Hepatocyte (in vitro differentiated cells): ENCODE results near the gene SPOPL. TPM values are rescaled to one million over a fixed set of nuclear protein-coding genes. Genes with fewer than 3 reads are reported as not detected.

ENCODE experiments used
- DNase-seq: peaks from one replicate; pipeline ENCODE4 v3.0.0-alpha.2; 2016; ENCODE audit warnings: low spot score
- H2AFZ ChIP-seq: fragments of 200-600 bp; sonication (generic); 2 replicates; pipeline ENCODE4 v1.6.0; 2016; ENCODE audit warnings: antibody characterized with exemption, mild to moderate bottlenecking
- H3K27ac ChIP-seq: fragments of 200-600 bp; sonication (generic); 2 replicates; pipeline ENCODE4 v1.5.1; 2016; ENCODE audit warnings: mild to moderate bottlenecking
- H3K27me3 ChIP-seq: fragments of 200-600 bp; sonication (generic); 2 replicates; pipeline ENCODE4 v1.6.1; 2016
- H3K36me3 ChIP-seq: fragments of 200-600 bp; sonication (generic); replicated peaks from 2 replicates; pipeline ENCODE4 v1.5.1; 2016; ENCODE audit warnings: low read depth; ENCODE audit not compliant: insufficient read depth
- H3K4me1 ChIP-seq: fragments of 200-600 bp; sonication (generic); 2 replicates; pipeline ENCODE4 v1.5.1; 2016; ENCODE audit warnings: mild to moderate bottlenecking, moderate library complexity; ENCODE audit not compliant: insufficient read depth
- H3K4me2 ChIP-seq: fragments of 200-600 bp; sonication (generic); 2 replicates; pipeline ENCODE4 v1.6.0; 2016
- H3K4me3 ChIP-seq: fragments of 200-600 bp; sonication (generic); 2 replicates; pipeline ENCODE4 v1.5.1; 2016; ENCODE audit warnings: mild to moderate bottlenecking
- H3K79me2 ChIP-seq: fragments of 200-600 bp; sonication (generic); 2 replicates; pipeline ENCODE4 v1.6.0; 2017; ENCODE audit warnings: mild to moderate bottlenecking
- H3K9me2 ChIP-seq: fragments of 200-600 bp; sonication (generic); replicated peaks from 2 replicates; pipeline ENCODE4 v1.6.0; 2017; ENCODE audit warnings: mild to moderate bottlenecking; ENCODE audit not compliant: insufficient read depth
- H3K9me3 ChIP-seq: fragments of 200-600 bp; sonication (generic); 2 replicates; pipeline ENCODE4 v1.5.1; 2016; ENCODE audit warnings: low read depth, mild to moderate bottlenecking
- H4K20me1 ChIP-seq: fragments of 200-600 bp; sonication (generic); 2 replicates; pipeline ENCODE4 v1.6.0; 2016; ENCODE audit warnings: mild to moderate bottlenecking; ENCODE audit not compliant: insufficient read depth, poor library complexity, severe bottlenecking
- CTCF ChIP-seq: fragments of 200-600 bp; sonication (generic); IDR thresholded peaks from 2 replicates; pipeline ENCODE4 v1.5.1; 2016; ENCODE audit warnings: antibody characterized with exemption, mild to moderate bottlenecking; ENCODE audit not compliant: poor library complexity
- EZH2 ChIP-seq: fragments of 200-600 bp; sonication (generic); IDR thresholded peaks from 2 replicates; pipeline ENCODE4 v1.6.1; 2016; ENCODE audit warnings: antibody characterized with exemption, mild to moderate bottlenecking, borderline replicate concordance
- EZH2phosphoT487 ChIP-seq: fragments of 200-600 bp; sonication (generic); IDR thresholded peaks from one replicate; pipeline ENCODE4 v1.6.1; 2018; ENCODE audit warnings: antibody characterized with exemption, mild to moderate bottlenecking, low read depth, moderate library complexity; ENCODE audit not compliant: unreplicated experiment, severe bottlenecking
- WGBS: methylation state at CpG from one replicate; pipeline ENCODE4 v1.1.6; 2016; ENCODE audit warnings: low lambda C conversion rate; ENCODE audit errors: missing lambda C conversion rate; 5-methylcytosine and 5-hydroxymethylcytosine counted together
- polyA plus RNA-seq: library from polyadenylated mRNA; unstranded; fragments of >200 nt; fragmentation: Nextera tagmentation; extraction: Ambion mirVana; gene quantifications from 2 replicates; pipeline ENCODE4 v1.2.1, GENCODE V29; 2016
- total RNA-seq: library from RNA; depleted of rRNA; stranded (reverse); fragments of >200 nt; gene quantifications from 2 replicates; pipeline ENCODE4 v1.2.3, GENCODE V29; 2014

The SPOPL gene
- total and polyA plus RNA-seq, 2 experiments from 2014 or later, result 6.1 to 37.0 TPM

DNA sequence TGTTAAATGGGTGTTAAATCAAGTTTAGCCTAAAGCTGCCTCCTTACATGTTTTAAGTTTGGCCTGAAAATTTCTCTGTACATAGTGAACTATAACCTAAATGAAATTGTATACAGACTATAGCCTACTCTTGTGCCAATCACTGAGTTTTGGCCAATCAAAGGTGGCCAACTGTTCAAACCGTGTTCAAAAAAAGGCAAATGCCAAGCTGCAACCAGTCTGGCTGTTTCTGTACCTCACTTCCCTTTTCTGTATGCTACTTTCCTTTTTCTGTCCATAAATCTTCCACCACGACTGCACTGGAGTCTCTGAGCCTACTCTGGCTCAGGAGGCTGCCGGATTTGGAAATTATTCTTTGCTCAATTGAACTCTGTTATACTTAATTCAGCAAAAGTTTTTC is 121.0 kb downstream of the SPOPL start:
- Histone ChIP-seq H3K4me1 (no peaks in the 10 kb centered on the region), H3K4me2 (no peak overlapping the region), H2AFZ (no peak overlapping the region), H3K79me2 (no peaks in the 10 kb centered on the region), H3K9me2 (no peaks in the 10 kb centered on the region), H3K27me3 (no peaks in the 10 kb centered on the region), H4K20me1 (no peaks in the 10 kb centered on the region), H3K27ac (no peak overlapping the region), H3K36me3 (no peaks in the 10 kb centered on the region), H3K4me3 (no peak overlapping the region), H3K9me3 (no peaks in the 10 kb centered on the region)
- WGBS, result 80% methylated on average over 3 of the region's 3 CpGs
- TF ChIP-seq CTCF (no peak), EZH2 (no peak), EZH2phosphoT487 (no peak)
- DNase-seq, result no peak
